ENCODE results near the gene BLOC1S3.

Gene BLOC1S3

DNA sequence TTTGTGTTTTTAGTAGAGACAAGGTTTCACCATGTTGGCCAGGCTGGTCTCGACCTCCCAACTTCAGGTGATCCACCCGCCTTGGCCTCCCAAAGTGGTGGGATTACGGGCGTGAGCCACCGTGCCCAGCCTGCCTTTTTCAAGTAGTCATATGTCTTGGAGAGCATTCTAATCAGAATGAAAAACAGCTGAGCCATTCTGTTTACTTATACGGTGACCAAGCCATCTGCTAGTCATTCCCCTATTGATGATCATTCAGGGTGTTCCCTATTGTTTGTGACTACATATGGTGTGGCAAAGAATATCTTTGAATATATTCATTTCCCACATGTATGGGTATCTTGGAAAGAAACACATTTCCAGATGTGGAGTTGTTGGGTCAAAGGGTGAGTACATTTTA, 17.2 kb downstream of the BLOC1S3 start:
- Histone ChIP-seq H3K27ac (ENCODE audit: low read length) (no peak overlapping the region), H4K20me1 (ENCODE audit: insufficient read depth, low read length) (no peaks in the 10 kb centered on the region), H3K4me3 (ENCODE audit: low read length) (no peak overlapping the region), H2AFZ (ENCODE audit: low read depth, low read length) (no peak overlapping the region), H3K9ac (ENCODE audit: low read length) (no peak overlapping the region), H3K79me2 (ENCODE audit: low read length) (no peaks in the 10 kb centered on the region), H3K4me2 (ENCODE audit: low read length) (no peak overlapping the region), H3K36me3 (replicated peaks; ENCODE audit: low read depth, low read length) (no peaks in the 10 kb centered on the region), H3K4me1 (ENCODE audit: low read length) (no peaks in the 10 kb centered on the region), H3K9me3 (ENCODE audit: insufficient read depth, low read length) (no peaks in the 10 kb centered on the region), H3K27me3 (ENCODE audit: low read depth, low read length) (peaks cover 5% of the 10 kb centered on the region; the same call in 1 of the 2 replicates)
- TF ChIP-seq EZH2phosphoT487 (IDR thresholded peaks at IDR 0.05; ENCODE audit: low read depth): no peak
- no peak for TF ChIP-seq CTCF (IDR thresholded peaks at IDR 0.05; ENCODE audit: low read depth, low read length)

DNA sequence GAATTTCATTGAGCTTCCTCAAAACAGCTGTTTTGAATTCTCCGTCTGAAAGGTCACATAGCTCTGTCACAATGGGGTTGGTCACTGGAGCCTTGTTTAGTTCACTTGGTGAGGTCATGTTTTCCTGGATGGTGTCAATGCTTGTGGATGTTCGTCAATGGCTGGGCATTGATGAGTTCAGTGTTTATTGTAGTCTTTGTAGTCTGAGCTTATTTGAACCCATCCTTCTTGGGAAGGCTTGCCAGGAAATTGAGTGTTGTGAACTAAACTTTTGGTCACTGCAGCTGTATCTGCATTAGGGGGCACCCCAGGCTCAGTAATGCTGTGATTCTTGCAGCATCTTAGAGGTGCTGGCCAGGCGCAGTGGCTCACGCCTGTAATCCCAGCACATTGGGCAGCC, 22.0 kb downstream of the BLOC1S3 start:
- no peaks in the 10 kb centered on the region for H3K4me1 ChIP-seq (ENCODE audit: low read length)
- H3K27ac ChIP-seq (ENCODE audit: low read length): no peak overlapping the region
- H3K79me2 ChIP-seq (ENCODE audit: low read length): no peaks in the 10 kb centered on the region

DNA sequence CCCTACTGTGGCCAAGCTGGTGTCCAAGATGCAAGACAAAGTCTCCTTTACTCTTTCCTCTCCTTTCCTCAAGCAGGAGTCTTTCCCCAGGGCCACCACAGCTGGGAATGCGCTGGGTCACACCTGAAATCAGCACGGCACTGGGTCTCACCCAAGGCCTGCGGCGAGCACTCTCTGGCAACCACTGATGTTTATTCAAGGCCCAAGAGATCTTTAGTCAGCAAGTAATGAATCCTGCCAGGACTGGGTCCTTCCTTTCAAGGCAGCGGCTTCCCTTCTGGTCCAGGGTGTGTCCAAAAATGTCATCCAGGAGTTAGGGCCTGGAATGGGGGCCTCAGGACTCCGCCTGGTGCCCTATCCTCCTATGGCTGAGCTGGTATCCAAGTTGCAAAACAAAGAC, 24.1 kb downstream of the BLOC1S3 start:
- Histone ChIP-seq H3K4me1 (ENCODE audit: low read length) (no peaks in the 10 kb centered on the region), H4K20me1 (ENCODE audit: insufficient read depth, low read length) (no peaks in the 10 kb centered on the region), H2AFZ (ENCODE audit: low read depth, low read length) (no peak overlapping the region), H3K9ac (ENCODE audit: low read length) (no peak overlapping the region), H3K36me3 (replicated peaks; ENCODE audit: low read depth, low read length) (no peaks in the 10 kb centered on the region), H3K27ac (ENCODE audit: low read length) (no peak overlapping the region), H3K9me3 (ENCODE audit: insufficient read depth, low read length) (no peaks in the 10 kb centered on the region), H3K27me3 (ENCODE audit: low read depth, low read length) (peaks cover 10% of the 10 kb centered on the region; the same call in 1 of the 2 replicates), H3K79me2 (ENCODE audit: low read length) (no peaks in the 10 kb centered on the region), H3K4me3 (ENCODE audit: low read length) (no peak overlapping the region), H3K4me2 (ENCODE audit: low read length) (no peak overlapping the region)
- no peak for TF ChIP-seq EZH2phosphoT487 (IDR thresholded peaks at IDR 0.05; ENCODE audit: low read depth)
- no peak for TF ChIP-seq CTCF (IDR thresholded peaks at IDR 0.05; ENCODE audit: low read depth, low read length)

More for the DNA sequence above, 22.0 kb downstream of the BLOC1S3 start:
- TF ChIP-seq CTCF (IDR thresholded peaks at IDR 0.05; ENCODE audit: low read depth, low read length) (peak; percentile 13; the same call in 1 of the 2 replicates), EZH2phosphoT487 (IDR thresholded peaks at IDR 0.05; ENCODE audit: low read depth) (no peak)
- Histone ChIP-seq H2AFZ (ENCODE audit: low read depth, low read length) (no peak overlapping the region), H3K4me2 (ENCODE audit: low read length) (no peak overlapping the region), H3K27me3 (ENCODE audit: low read depth, low read length) (peaks cover 8% of the 10 kb centered on the region; the same call in 1 of the 2 replicates), H3K9ac (ENCODE audit: low read length) (no peak overlapping the region), H3K9me3 (ENCODE audit: insufficient read depth, low read length) (no peaks in the 10 kb centered on the region), H3K36me3 (replicated peaks; ENCODE audit: low read depth, low read length) (no peaks in the 10 kb centered on the region), H4K20me1 (ENCODE audit: insufficient read depth, low read length) (no peaks in the 10 kb centered on the region), H3K4me3 (ENCODE audit: low read length) (no peak overlapping the region)

- no peaks in the 10 kb centered on the region for H3K79me2 ChIP-seq (ENCODE audit: low read length)
- H3K27ac ChIP-seq (ENCODE audit: low read length): no peak overlapping the region
- no peaks in the 10 kb centered on the region for H3K4me1 ChIP-seq (ENCODE audit: low read length)
- no peak for TF ChIP-seq EZH2phosphoT487 (IDR thresholded peaks at IDR 0.05; ENCODE audit: low read depth)
- TF ChIP-seq CTCF (IDR thresholded peaks at IDR 0.05; ENCODE audit: low read depth, low read length): no peak
- no peaks in the 10 kb centered on the region for H3K36me3 ChIP-seq (replicated peaks; ENCODE audit: low read depth, low read length)
- H3K27me3 ChIP-seq (ENCODE audit: low read depth, low read length): peaks cover 5% of the 10 kb centered on the region; the same call in 1 of the 2 replicates
- H4K20me1 ChIP-seq (ENCODE audit: insufficient read depth, low read length): no peaks in the 10 kb centered on the region
- H3K4me2 ChIP-seq (ENCODE audit: low read length): no peak overlapping the region
- H2AFZ ChIP-seq (ENCODE audit: low read depth, low read length): no peak overlapping the region
- no peak overlapping the region for H3K4me3 ChIP-seq (ENCODE audit: low read length)
- no peak overlapping the region for H3K9ac ChIP-seq (ENCODE audit: low read length)
- H3K9me3 ChIP-seq (ENCODE audit: insufficient read depth, low read length): no peaks in the 10 kb centered on the region
These were observed 27.2 kb downstream of the BLOC1S3 start for GRCh38 chr19:45205810-45206209.

Data from OCI-LY3 (cell line).